GM18519 (cell line): ENCODE results near the gene PDS5A.
"Not testable (repeated sequence)": the region's sequence is repeated elsewhere in the genome, so short reads cannot be mapped to it uniquely, and the experiment has no call there.

ENCODE experiments used
- ATAC-seq: cut with Tn5 transposase; IDR thresholded peaks from one replicate; pipeline ENCODE4 v1.9.1; 2021; ENCODE audit warnings: mild to moderate bottlenecking, moderate library complexity; ENCODE audit not compliant: unreplicated experiment, low FRiP score

PDS5A gene

DNA sequence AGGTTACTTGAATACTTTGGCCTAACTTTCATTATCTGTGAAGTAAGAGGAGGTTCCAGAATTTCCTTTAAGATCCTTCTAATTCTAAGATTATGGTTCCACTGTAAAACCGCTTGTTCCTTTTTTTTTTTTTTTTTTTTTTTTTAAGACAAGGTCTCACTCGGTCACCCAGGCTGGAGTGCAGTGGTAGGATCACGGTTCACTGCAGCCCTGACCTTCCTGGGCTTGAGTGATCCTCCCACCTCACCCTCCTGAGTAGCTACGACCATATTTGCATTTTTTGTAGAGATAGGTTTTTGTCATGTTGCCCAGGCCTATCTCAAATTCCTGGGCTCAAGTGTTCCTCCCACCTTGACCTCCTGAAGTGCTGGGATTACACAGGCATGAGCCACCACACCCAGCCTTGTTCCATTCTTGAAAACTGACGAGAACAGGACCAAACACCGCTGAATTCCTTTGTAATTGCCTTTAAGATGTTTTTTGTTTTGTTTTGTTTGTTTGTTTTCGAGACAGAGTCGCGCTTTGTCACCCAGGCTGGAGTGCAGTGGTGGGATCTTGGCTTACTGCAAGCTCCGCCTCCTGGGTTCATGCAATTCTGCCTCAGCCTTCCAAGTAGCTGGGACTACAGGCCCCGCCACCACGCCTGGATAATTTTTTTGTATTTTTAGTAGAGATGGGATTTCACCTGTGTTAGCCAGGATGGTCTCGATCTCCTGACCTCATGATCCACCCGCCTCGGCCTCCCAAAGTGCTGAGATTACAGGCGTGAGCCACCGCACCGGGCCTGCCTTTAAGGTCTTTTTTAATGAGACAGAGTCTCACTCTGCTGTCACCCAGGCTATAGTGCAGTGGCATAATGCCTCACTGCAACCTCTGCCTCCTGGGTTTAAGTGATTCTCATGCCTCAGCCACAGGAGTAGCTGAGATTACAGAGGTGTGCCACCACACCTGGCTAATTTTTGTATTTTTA, 6.8 kb downstream of the PDS5A start:
- ATAC-seq, result no peak

DNA sequence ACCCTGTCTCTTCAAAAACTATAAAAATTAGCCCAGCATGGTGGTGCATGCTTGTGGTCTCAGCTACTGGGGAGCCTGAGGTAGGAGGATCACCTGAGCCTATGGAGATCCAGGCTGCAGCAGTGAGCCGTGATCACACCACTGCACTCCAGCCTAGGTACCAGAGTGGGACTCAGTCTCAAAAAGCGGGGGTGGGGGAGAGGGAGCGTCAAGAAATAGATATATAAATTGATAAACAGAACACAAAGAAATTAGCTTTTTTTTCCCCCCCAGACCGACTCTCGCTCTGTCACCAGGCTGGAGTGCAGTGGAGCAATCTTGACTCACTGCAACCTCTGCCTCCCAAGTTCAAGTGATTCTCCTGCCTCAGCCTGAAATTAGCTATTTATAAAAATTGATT, 14.1 kb downstream of the PDS5A start:
- no peak for ATAC-seq

DNA sequence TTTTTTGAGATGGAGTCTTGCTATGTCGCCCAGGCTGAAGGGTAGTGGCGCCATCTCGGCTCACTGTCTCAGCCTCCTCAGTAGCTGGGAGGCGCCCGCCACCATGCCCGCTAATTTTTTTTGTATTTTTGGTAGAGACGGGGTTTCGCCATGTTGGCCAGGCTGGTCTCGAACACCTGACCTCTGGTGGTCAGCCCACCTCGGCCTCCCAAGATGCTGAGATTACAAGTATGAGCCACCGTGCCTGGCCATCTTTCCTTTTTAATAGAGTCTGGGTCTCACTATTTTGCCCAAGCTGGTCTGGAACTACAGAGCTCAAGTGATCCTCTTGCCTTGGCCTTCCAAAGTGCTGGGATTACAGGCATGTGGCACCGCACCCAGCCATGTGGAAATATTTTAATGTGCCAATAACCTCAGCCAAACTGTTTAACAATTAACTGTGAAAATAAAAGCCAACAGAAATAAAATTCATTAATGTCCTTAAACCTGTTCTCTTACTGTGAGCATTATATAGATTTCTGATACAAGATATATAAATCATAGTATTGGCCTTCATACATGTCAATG, 16.3 kb downstream of the PDS5A start:
- no peak for ATAC-seq

DNA sequence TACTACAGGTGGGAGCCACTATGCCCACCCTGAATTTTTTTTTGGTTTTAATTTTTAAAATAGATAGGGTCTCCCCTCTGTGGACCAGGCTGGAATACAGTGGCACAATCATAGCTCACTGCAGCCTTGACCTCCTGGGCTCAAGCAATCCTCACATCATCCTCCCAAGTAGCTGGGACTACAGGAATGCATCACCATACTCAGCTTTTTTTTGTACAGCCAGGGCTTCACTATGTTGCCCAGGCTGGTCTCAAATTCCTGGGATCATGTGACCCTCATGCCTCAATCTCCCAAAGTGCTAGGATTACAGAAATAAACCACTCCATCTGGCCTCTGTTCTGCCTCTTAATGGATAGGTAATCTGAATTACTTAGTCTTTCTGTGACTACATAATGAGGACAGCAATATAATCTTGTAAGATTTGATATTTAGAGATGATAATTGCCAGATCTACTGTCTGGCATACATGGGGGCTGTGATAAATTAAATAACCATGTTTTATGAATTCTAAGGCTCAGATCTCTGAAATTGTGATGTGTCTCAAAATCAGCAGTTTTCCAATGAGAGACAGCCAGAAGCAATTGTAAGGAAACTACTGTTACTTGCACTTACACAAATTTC, 26.7 kb downstream of the PDS5A start:
- no peak for ATAC-seq

DNA sequence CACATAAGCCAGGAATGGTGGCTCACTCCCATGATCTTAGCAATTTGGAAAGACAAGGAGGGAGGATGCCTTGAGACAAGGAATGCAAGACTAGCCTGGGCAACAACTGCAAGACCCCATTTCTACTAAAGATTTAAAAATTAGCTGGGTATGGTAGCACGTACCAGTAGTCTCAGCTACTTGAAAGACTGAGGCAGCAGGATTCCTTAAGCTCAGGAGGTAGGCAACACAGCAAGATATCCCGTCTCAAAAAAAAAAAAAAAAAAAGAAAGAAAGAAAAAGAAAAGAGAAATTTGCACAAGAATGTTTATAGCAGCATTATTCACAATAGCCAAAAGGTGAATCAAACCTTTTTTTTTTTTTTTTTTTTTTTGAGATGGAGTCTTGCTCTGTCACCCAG, 29.7 kb downstream of the PDS5A start:
- no peak for ATAC-seq

DNA sequence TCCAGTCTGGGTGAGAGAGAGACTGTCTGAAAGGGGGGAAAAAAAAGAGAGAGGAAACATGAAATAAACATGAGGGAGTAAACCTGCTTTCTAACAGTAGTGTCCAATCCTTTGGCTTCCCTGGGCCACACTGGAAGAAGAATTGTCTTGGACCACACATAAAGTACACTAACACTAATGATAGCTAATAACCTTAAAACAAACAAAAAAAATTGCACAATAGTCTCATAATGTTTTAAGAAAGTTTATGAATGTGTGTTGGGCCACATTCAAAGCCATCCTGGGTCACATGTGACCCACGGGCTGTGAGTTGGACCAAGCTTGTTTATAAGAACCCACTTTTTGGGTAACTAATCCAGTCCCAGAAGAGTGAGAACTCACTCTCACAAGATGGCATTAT, 30.3 kb downstream of the PDS5A start:
- no peak for ATAC-seq

DNA sequence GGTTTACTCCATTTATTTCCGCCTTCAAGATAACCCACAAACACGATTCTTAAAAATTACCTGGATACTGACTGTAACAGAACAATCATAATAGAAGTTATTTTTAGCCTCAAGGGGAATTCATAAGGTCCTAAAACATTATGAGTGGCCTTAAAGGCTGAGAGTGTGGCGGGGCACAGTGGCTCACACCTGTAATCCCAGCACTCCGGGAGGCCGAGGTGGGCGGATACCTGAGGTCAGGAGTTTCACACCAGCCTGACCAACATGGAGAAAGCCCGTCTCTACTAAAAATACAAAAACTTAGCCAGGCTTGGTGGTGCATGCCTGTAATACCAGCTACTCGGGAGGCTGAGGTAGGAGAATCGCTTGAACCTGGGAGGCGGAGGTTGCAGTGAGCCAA, 33.5 kb downstream of the PDS5A start:
- ATAC-seq, result not testable (repeated sequence)

DNA sequence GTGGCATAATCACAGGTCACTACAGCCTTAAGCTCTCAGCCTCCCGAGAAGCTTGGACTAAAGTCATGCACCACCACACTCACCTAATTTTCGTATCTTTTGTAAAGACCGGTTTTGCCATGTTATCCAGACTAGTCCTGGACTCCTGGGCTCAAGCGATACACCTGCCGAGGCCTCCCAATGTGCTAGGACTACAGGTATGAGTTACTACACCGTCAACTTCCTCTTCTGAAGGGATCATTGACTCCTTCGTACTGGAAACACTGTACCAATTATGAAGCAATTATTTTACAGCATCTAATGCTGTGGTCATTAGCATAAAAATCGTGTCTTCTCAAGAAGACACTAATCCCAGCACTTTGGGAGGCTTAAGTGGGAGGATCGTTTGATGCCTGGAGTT, 35.2 kb downstream of the PDS5A start:
- ATAC-seq, result no peak

DNA sequence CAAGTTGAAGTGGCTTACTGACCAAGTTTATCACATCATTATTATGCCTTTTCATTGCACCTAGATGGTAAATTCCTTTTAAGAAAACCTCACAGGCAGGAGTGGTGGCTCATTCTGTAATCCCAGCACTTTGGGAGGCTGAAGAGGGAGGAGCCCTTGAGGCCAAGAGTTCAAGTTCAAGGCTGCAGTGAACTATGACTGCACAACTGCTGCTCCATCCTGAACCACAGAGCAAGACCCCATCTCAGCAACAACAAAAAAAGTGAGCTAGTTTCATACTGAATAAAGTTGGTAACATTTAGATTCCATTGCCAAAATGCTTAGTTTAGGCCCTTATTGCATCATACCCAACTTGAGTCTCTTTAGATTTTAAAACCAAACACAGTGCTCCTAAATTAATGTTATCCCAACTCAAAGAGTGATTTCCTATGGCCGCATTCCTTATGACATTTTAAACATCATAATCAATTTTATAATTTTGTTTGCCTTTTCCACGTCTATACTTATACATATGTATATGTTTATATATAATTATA, 36.0 kb downstream of the PDS5A start:
- no peak for ATAC-seq

DNA sequence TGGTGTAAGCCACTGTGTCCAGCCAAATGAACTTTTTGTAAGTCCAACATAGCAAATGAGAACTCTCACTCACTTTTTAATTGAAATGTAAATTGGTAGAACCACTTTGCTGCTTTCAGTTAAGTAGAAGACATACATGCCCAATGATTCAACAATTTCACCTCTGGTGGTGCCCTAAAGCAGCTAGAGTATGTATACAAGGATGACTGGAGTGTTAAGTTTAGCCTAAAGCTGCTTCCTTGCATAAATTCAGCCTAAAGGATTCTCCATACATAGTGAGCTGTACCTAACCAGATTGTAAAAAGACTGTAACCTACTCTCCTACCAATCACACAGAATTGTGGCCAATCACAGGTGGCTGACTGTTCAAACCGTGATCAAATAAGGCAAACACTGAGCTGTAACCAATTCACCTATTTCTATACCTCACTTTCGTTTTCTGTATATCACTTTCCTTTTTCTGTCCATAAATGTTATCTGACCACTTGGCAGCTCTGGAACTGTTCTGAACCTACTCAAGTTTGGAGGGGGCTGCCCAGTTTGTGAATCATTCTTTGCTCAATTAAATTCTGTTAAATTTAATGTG, 39.9 kb downstream of the PDS5A start:
- ATAC-seq, result peak; percentile 30

DNA sequence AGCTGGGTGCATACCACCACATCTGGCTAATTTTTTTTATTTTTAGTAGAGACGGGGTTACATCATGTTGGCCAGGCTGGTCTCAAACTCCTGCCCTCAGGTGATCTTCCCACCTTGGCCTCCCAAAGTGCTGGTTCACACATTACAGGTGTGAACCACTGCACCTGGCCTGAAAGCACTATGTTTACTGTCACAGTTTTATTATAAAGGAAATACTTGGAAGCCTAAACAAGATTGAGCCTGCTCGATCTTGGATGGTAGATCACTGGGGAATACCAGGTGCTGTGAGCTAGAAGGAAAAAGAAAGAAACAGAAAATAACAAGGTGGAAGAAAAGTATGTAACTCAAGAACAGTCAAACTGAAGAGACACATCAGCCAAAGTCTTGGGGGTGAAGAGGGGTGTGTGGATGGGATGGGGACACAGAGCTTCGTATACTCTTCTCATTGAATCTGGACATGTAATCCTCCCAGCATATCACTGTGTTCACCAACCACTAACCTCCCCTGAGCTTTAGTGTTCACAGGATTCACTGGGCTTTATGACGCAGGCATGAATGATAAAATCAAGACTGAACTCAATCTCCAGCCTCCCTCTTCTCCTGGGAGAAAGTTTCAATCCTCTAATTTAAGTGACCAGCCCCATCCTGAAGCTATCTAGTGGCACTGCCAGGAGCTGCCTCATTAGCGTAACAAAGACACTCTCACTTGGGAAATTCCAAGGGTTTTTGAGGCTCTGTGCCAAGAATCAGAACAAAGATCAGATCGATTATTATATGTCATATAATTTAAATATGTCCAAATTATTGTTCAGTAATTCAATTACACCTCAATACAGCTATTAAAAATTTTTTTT, 40.9 kb downstream of the PDS5A start:
- no peak for ATAC-seq

DNA sequence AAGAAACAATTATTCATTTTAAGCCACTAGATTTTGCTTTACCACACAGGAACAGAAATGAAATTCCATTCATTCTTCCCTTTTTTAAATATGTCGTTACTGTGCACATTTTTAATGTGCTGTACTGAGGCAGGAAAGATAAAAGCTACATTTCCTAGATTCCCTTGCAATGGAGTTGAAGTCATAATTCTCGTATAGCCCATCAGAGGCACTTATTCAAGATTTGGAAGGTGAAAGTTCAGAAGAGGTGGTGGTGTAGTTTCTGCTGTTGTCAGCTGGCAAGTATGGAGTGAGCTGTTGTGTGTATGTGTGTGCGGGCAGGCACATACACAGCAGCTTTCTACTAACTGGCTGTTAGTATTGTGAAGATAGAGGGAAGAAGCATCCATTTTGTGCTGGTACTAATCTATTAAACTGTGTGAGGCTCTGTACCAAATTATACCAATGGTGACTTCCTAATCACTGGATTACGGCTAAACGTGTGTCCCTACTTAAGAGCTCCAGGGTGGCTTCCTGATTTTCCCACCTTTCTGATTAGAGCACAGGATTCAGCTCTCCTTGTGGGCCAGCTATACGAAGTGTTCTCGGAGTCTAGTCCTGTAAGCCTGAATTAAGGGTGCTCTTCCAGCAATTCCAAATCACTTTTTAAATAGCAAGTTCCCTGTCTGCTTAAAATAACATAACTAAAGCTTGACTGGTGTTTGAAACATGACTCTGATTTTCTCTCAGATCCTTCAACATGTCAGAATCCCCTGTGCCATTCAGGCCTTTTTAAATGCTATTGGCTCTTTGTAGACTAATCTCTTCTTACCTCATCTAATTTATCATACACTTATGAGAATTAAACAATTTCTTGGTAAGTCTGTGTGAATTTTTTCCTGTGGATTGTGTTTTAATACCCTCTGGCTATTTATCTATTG, 43.8 kb downstream of the PDS5A start:
- ATAC-seq, result no peak

DNA sequence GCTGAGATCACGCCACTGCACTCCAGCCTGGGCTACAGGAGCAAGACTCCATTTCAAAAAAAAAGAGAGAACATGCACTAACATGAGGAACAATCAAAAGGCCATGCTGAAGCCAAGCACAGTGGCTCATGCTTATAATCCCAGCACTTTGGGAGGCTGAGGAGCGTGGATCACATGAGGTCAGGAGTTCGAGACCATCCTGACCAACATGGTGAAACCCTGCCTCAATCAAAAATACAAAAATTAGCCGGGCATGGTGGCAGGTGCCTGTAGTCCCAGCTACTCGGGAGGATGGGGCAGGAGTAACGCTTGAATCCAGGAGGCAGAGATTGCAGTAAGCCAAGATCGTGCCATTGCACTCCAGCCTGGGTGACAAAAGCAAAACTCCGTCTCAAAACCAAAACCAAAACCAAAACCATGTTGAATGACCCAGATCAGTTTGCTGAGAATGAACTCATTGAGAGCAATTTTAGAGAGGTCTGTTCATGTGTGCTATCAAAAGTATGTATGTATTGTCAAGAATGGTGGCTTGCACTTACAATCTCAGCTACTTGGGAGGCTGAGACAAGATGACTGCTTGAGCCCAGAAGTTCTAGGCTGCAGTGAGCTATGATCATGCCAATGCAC, 44.8 kb downstream of the PDS5A start:
- no peak for ATAC-seq

DNA sequence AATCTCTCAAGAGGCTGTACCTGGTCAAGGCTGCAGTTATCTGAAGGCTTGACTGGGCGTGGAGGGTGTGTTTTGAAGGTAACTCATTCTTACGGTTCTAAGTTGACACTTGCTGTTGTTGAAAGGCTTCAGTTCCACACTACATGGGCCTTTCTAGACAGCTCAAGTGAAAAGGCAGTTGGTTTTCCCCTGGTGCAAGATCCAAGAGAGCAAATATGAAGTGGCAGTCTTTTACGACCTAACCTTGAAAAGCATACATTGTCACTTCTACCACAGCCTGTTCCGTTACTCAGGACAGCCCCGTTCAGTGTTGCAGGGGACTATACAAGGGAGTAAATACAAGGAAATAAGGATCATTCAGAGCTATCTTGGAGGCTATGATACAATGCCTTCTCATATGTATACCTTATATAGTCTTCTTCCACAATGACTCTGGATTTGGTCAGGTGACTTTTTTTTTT, 46.2 kb downstream of the PDS5A start:
- no peak for ATAC-seq

DNA sequence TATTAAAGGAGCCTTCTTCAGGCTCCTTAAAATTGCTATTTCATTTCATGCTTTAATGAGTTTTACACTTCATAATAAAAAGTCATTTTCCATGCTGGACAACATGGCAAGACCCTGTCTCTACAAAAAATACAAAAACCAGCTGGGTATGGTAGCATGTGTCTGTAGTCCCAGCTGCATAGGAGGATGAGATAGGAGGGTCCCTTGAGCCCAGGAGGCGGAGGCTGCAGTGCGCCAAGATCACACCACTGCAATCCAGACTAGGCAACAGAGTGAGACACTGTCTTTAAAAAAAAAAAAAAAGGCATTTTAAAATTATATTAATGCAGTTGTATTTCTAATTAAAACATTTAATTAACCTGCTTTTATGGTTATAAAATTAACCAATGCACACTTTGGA, 49.2 kb downstream of the PDS5A start:
- ATAC-seq, result no peak

DNA sequence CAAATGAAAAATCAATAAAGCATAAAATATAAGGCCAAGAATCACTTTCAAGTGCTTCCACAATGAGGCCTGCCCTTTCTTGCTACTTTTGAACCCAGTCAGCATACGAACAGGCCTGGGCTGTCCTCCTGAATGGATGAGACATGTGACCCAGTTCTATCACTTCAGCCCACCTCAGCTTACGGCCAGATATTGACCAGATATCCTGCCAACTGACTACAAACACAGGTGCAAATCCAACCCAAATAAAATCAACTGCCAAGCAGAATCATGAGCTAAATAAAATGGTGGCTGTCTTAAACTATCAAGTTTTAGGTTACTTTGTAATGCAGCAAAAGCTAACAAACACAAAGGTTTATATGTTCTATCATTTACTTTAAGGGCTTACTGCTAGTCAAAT, 53.7 kb downstream of the PDS5A start:
- ATAC-seq, result no peak

DNA sequence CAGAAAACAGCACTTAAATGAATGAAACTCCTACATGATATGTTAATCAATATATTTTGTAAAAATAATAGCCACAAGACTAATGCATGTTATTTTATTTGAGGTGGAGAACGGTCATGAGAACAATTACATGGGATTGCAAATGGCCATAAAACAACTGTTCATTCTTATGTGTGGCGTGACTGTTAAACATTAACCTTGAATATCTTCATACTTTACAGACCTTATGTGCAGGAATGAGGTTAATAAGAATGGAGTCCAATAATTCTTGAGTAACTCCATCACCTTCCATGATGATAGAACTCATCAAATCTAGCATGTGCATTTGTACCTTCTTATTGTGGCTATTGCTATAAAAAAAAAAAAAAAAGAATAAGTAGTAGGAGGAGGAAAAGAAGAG, 55.3 kb downstream of the PDS5A start:
- no peak for ATAC-seq

DNA sequence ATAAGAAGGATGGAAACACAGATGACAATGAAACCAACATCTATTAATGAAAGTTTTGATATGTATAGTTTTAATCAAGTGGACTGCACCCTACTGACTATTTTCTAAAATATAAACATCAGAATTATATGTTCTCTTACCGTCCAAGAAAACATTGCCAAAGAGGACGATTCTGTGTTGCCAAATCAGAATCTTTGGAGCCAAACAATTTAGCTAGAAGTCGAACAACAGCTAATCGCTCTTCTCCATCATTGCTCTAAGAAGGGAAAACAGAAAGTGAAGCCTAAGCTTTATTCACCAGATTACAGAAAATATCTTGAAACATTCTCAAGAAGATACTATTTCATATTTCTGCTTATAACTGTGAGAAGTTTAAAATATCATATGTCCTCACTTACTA, 64.2 kb downstream of the PDS5A start:
- ATAC-seq, result no peak

DNA sequence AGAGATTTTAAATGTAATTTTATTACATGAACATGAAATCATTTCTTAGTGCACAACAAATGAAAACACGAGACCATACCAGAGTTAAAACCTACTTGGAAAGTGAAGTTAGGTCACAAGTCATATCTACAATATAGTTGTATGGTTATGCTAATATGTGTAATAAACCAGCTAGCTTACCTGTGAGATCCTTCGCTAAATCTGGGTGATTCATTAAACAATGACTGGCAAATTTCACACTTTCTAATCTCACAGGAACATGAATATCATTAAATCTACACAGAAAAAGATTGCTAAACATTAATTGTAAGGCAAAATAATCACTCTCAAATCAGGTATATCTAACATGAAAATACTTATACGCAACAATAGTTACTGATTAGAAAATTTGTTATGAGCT, 67.6 kb downstream of the PDS5A start:
- no peak for ATAC-seq
